Measurements from ENCODE around the gene ZNF766. TPM values are rescaled to one million over a fixed set of nuclear protein-coding genes. Genes with fewer than 3 reads are reported as not detected.
"Not testable (repeated sequence)": the region's sequence is repeated elsewhere in the genome, so short reads cannot be mapped to it uniquely, and the experiment has no call there.

Gene ZNF766
- polyA plus RNA-seq, 3 donors = 4.0 to 15.0 (median 8.8) TPM

DNA sequence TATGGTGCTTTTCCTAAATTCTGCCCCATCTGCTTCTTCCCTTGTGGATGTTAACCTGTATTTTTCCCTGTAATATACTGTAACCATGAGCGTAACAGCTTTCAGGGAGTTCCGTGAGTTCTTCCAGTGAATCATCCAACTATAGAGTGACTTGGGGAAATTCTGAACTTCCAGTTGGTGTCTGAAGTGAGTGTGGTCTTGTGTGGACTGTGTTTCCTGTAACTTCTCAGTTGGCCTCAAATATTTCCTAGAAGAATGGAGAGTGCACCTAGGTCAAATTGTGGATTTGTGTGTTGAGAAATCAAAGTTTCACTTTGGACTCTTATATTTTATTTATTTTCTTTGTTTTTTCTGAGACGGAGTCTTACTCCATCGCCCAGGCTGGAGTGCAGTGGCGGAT is 11.0 kb upstream of the ZNF766 start:
- Mint-ChIP-seq H3K4me3 (no peak overlapping the region), H3K27ac (no peak overlapping the region), H3K9me3 (peaks cover 24 to 71% (median 57%) of the 10 kb centered on the region in 7 donors), H3K36me3 (no peaks in the 10 kb centered on the region), H3K27me3 (ENCODE audit: low read depth in 3 of 3) (peaks cover 0 to 3% (median 1%) of the 10 kb centered on the region in 3 donors), H3K4me1 (peaks cover 3% of the 10 kb centered on the region)
- Histone ChIP-seq H3K4me3 (replicated peaks in 1 of 3; ENCODE audit: low read depth in 2 of 3, low read length in 3 of 3) (no peak overlapping the region), H3K4me2 (replicated peaks; ENCODE audit: extremely low read depth, low read length, poor library complexity, severe bottlenecking) (no peak overlapping the region), H3K27me3 (ENCODE audit: control insufficient read depth in 2 of 2, insufficient read depth in 2 of 2, low read length in 2 of 2) (no peaks in the 10 kb centered on the region), H3K9ac (ENCODE audit: insufficient read depth, low read length, poor library complexity, severe bottlenecking) (no peak overlapping the region), H3K27ac (ENCODE audit: low read depth in 1 of 2, low read length in 2 of 2) (no peak overlapping the region), H3K9me3 (replicated peaks in 1 of 2; ENCODE audit: control insufficient read depth in 1 of 2, insufficient read depth in 1 of 2, low read length in 2 of 2) (peaks cover 37 to 45% of the 10 kb centered on the region in 2 donors), H3K36me3 (replicated peaks in 1 of 2; ENCODE audit: control insufficient read depth in 1 of 2, insufficient read depth in 2 of 2, low read length in 2 of 2) (no peaks in the 10 kb centered on the region), H3K79me2 (ENCODE audit: insufficient read depth, low read length) (no peaks in the 10 kb centered on the region), H2AFZ (ENCODE audit: insufficient read depth, low read depth, low read length, poor library complexity, severe bottlenecking) (no peak overlapping the region), H3K4me1 (ENCODE audit: control insufficient read depth in 1 of 2, insufficient read depth in 2 of 2, low read length in 2 of 2) (no peaks in the 10 kb centered on the region), H4K20me1 (ENCODE audit: insufficient read depth, low read length) (no peaks in the 10 kb centered on the region)
- TF ChIP-seq, protein P1, sequence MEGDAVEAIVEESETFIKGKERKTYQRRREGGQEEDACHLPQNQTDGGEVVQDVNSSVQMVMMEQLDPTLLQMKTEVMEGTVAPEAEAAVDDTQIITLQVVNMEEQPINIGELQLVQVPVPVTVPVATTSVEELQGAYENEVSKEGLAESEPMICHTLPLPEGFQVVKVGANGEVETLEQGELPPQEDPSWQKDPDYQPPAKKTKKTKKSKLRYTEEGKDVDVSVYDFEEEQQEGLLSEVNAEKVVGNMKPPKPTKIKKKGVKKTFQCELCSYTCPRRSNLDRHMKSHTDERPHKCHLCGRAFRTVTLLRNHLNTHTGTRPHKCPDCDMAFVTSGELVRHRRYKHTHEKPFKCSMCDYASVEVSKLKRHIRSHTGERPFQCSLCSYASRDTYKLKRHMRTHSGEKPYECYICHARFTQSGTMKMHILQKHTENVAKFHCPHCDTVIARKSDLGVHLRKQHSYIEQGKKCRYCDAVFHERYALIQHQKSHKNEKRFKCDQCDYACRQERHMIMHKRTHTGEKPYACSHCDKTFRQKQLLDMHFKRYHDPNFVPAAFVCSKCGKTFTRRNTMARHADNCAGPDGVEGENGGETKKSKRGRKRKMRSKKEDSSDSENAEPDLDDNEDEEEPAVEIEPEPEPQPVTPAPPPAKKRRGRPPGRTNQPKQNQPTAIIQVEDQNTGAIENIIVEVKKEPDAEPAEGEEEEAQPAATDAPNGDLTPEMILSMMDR (IDR thresholded peaks at IDR 0.05) = no peak
- WGBS (ENCODE audit: insufficient coverage) = 100% methylated on average over 3 of the region's 5 CpGs
- DNase-seq = no peak
- intact Hi-C loops (cut with micrococcal nuclease) = no loop called here

DNA sequence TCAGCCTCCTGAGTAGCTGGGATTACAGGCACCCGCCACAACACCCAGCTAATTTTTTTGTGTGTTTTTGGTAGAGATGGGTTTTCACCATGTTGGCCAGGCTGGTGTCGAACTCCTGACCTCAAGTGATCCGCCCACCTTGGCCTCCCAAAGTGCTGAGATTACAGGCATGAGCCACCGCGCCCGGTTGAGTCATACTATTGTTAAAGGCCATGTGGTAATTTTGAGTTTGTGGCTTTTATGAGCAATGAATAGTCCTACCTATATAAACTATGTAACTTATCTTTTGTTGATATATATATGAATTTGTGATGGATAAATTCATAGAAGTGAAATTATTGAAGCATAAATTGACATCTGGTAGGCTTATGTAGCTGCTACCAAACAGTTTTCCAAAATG is 3.8 kb upstream of the ZNF766 start:
- H3K27ac Mint-ChIP-seq; H3K4me1 Mint-ChIP-seq; H2AFZ ChIP-seq (ENCODE audit: insufficient read depth, low read depth, low read length, poor library complexity, severe bottlenecking); H3K4me3 Mint-ChIP-seq; H3K36me3 Mint-ChIP-seq; H3K27me3 Mint-ChIP-seq (ENCODE audit: low read depth in 3 of 3); H3K27me3 ChIP-seq (ENCODE audit: control insufficient read depth in 2 of 2, insufficient read depth in 2 of 2, low read length in 2 of 2); H3K27ac ChIP-seq (ENCODE audit: low read depth in 1 of 2, low read length in 2 of 2); H3K79me2 ChIP-seq (ENCODE audit: insufficient read depth, low read length); H3K4me2 ChIP-seq (replicated peaks; ENCODE audit: extremely low read depth, low read length, poor library complexity, severe bottlenecking); H3K9ac ChIP-seq (ENCODE audit: insufficient read depth, low read length, poor library complexity, severe bottlenecking); H3K36me3 ChIP-seq (replicated peaks in 1 of 2; ENCODE audit: control insufficient read depth in 1 of 2, insufficient read depth in 2 of 2, low read length in 2 of 2); H4K20me1 ChIP-seq (ENCODE audit: insufficient read depth, low read length); H3K4me1 ChIP-seq (ENCODE audit: control insufficient read depth in 1 of 2, insufficient read depth in 2 of 2, low read length in 2 of 2); H3K4me3 ChIP-seq (replicated peaks in 1 of 3; ENCODE audit: low read depth in 2 of 3, low read length in 3 of 3); DNase-seq: not testable (repeated sequence)
- H3K9me3 Mint-ChIP-seq = peaks cover 2 to 56% (median 45%) of the 10 kb centered on the region in 7 donors
- 100% methylated on average over 2 of the region's 6 CpGs for WGBS (ENCODE audit: insufficient coverage)
- H3K9me3 ChIP-seq (replicated peaks in 1 of 2; ENCODE audit: control insufficient read depth in 1 of 2, insufficient read depth in 1 of 2, low read length in 2 of 2) = peaks cover 33 to 38% of the 10 kb centered on the region in 2 donors
- intact Hi-C loops (cut with micrococcal nuclease) = loop anchor here in 1 of 2 donors (10.0 kb wide), 1 partner anchor 469 kb away; the partner anchor contains the start of gene ZNF611
